Sigmoid colon (tissue), 7 donors: ENCODE data around the gene HPS6. TPM values are rescaled to one million over a fixed set of nuclear protein-coding genes. Genes with fewer than 3 reads are reported as not detected.

Source experiments
- DNase-seq: peaks from one replicate; pipeline ENCODE4 v3.0.0-alpha.2; 2019
- H3K27ac ChIP-seq, 4 donors: fragments of 200-600 bp; sonication (generic); one replicate each; pipeline ENCODE4 v1.5.1; 2016 to 2019; ENCODE audit warnings: mild to moderate bottlenecking in 1 of 4
- H3K27me3 ChIP-seq, 3 donors: fragments of 200-600 bp; sonication (generic); one replicate each; pipeline ENCODE4 v1.5.1; 2019; ENCODE audit warnings: mild to moderate bottlenecking in 1 of 3
- H3K36me3 ChIP-seq, 4 donors: fragments of 200-600 bp; sonication (generic); one replicate each; pipeline ENCODE4 v1.5.1; 2016 to 2019
- H3K4me1 ChIP-seq, 4 donors: fragments of 200-600 bp; sonication (generic); one replicate each; pipeline ENCODE4 v1.5.1; 2017 to 2019
- H3K4me3 ChIP-seq, 4 donors: fragments of 200-600 bp; sonication (generic); one replicate each; pipeline ENCODE4 v1.5.1; 2017 to 2019; ENCODE audit warnings: mild to moderate bottlenecking in 2 of 4, moderate library complexity in 1 of 4
- H3K9me3 ChIP-seq, 4 donors: fragments of 200-600 bp in 3 of 4; sonication (generic) in 3 of 4; one replicate each; pipeline versions ENCODE4 v1.5.1 to v1.6.1; 2013 to 2019
- CTCF ChIP-seq, 4 experiments: fragments of 450-650 bp in 3 of 4; fragments of 200-600 bp in 1 of 4; IDR thresholded peaks; one replicate each; pipeline ENCODE4 v1.5.1; 2016 to 2019; ENCODE audit warnings: antibody characterized with exemption in 4 of 4, mild to moderate bottlenecking in 3 of 4, moderate library complexity in 2 of 4
- EP300 ChIP-seq, 4 donors: sonication (generic); formaldehyde crosslinking; IDR thresholded peaks; one replicate each; pipeline ENCODE4 v1.6.1; 2017; ENCODE audit warnings: antibody characterized with exemption in 4 of 4
- POLR2A ChIP-seq, 2 donors: fragments of 450-650 bp; IDR thresholded peaks; one replicate each; pipeline ENCODE4 v1.6.1; 2016; ENCODE audit warnings: antibody characterized with exemption in 2 of 2, mild to moderate bottlenecking in 2 of 2, moderate library complexity in 2 of 2
- POLR2AphosphoS5 ChIP-seq, 4 donors: sonication (generic); formaldehyde crosslinking; IDR thresholded peaks; one replicate each; pipeline ENCODE4 v1.6.1; 2017; ENCODE audit warnings: antibody characterized with exemption in 4 of 4
- WGBS, 2 donors: extraction: QIAGEN DNeasy Blood & Tissue Kit; methylation state at CpG; one replicate each; pipeline ENCODE4 v1.1.7; 2013; 5-methylcytosine and 5-hydroxymethylcytosine counted together
- intact Hi-C: fragments of 100-400 bp; cut with DNase I; formaldehyde crosslinking; loops from one replicate; pipeline ENCODE4 v1.15.1; 2023
- polyA plus RNA-seq, 3 donors: library from polyadenylated mRNA; stranded (reverse); fragments of 200-250 nt; gene quantifications; one replicate each; pipeline ENCODE4 v1.2.3, GENCODE V29; 2013
- total RNA-seq, 4 donors: library from RNA; depleted of rRNA; stranded (reverse); fragments of >200 nt; gene quantifications; one replicate each; pipeline ENCODE4 v1.1.0, GENCODE V29; 2016
- donor health status: healthy with polysubstance abuse.
- donor health status: Bipolar disorder and iron deficiency.
- donor health status: healthy.

HPS6 gene
- total and polyA plus RNA-seq, 7 donors, result 9.0 to 18.9 (median 13.4) TPM

GRCh38 chr10:102059987-102060386, 5.2 kb upstream of the HPS6 start:
- no peak for DNase-seq
- Histone ChIP-seq H3K27me3 (no peaks in the 10 kb centered on the region), H3K27ac (no peak overlapping the region), H3K4me3 (no peak overlapping the region), H3K4me1 (peaks cover 0 to 10% (median 5%) of the 10 kb centered on the region in 4 donors), H3K9me3 (peaks cover 0 to 2% (median 0%) of the 10 kb centered on the region in 4 donors), H3K36me3 (no peaks in the 10 kb centered on the region)
- no peak for TF ChIP-seq POLR2A (IDR thresholded peaks at IDR 0.05)
- TF ChIP-seq EP300 (IDR thresholded peaks at IDR 0.05), result no peak
- no peak for TF ChIP-seq CTCF (IDR thresholded peaks at IDR 0.05)
- TF ChIP-seq POLR2AphosphoS5 (IDR thresholded peaks at IDR 0.05), result no peak
- intact Hi-C loops, result no loop called here

GRCh38 chr10:102064503-102064867, 664 bp upstream of the HPS6 start:
- no peak for TF ChIP-seq POLR2AphosphoS5 (IDR thresholded peaks at IDR 0.05)
- no peak for TF ChIP-seq CTCF (IDR thresholded peaks at IDR 0.05)
- TF ChIP-seq POLR2A (IDR thresholded peaks at IDR 0.05), result no peak
- TF ChIP-seq EP300 (IDR thresholded peaks at IDR 0.05), result no peak

GRCh38 chr10:102065561-102066398, 631 bp downstream of the HPS6 start:
- peaks cover 0 to 12% (median 7%) of the 10 kb centered on the region in 4 donors for H3K36me3 ChIP-seq
- WGBS, 2 donors, result 4 to 7% methylated on average over 63 of the region's 63 CpGs
- intact Hi-C loops, result loop anchor here (1.0 to 2.0 kb wide), 2 partner anchors 9 to 53 kb away; partner anchors contain the start of gene ARMH3
- no peaks in the 10 kb centered on the region for H3K27me3 ChIP-seq
- peak overlapping the region; percentile 61 to 87 (median 84) for H3K4me3 ChIP-seq
- TF ChIP-seq EP300 (IDR thresholded peaks at IDR 0.05), result no peak
- TF ChIP-seq CTCF (IDR thresholded peaks at IDR 0.05), result no peak
- TF ChIP-seq POLR2A (IDR thresholded peaks at IDR 0.05), result no peak
- no peak for TF ChIP-seq POLR2AphosphoS5 (IDR thresholded peaks at IDR 0.05)
- DNase-seq, result peak; percentile 68
- no peaks in the 10 kb centered on the region for H3K9me3 ChIP-seq
- H3K4me1 ChIP-seq, result peaks cover 0 to 44% (median 33%) of the 10 kb centered on the region in 4 donors
- peak overlapping the region; percentile 90 to 94 (median 93) for H3K27ac ChIP-seq

More at GRCh38 chr10:102064503-102064867, 664 bp upstream of the HPS6 start:
- intact Hi-C loops, result loop anchor here (2.0 kb wide), 1 partner anchor 54 kb away; no protein-coding TSS in a partner anchor
- H3K4me3 ChIP-seq, result peak overlapping the region in 3 of 4 donors; percentile 82 to 87 (median 86)
- peaks cover 0 to 44% (median 33%) of the 10 kb centered on the region in 4 donors for H3K4me1 ChIP-seq
- peak overlapping the region; percentile 90 to 94 (median 93) for H3K27ac ChIP-seq
- H3K27me3 ChIP-seq, result no peaks in the 10 kb centered on the region
- peaks cover 0 to 12% (median 7%) of the 10 kb centered on the region in 4 donors for H3K36me3 ChIP-seq
- no peak for DNase-seq
- 77 to 81% methylated on average over 2 of the region's 2 CpGs for WGBS, 2 donors
- no peaks in the 10 kb centered on the region for H3K9me3 ChIP-seq

GRCh38 chr10:102066399-102067088, 1.4 kb downstream of the HPS6 start:
- DNase-seq, result no peak
- H3K36me3 ChIP-seq, result peaks cover 0 to 12% (median 7%) of the 10 kb centered on the region in 4 donors
- no peaks in the 10 kb centered on the region for H3K27me3 ChIP-seq
- intact Hi-C loops, result no loop called here
- peak overlapping the region; percentile 90 to 94 (median 93) for H3K27ac ChIP-seq
- 60 to 81% methylated on average over 16 of the region's 16 CpGs for WGBS, 2 donors
- H3K4me3 ChIP-seq, result peak overlapping the region; percentile 61 to 87 (median 84)
- peaks cover 0 to 44% (median 33%) of the 10 kb centered on the region in 4 donors for H3K4me1 ChIP-seq
- TF ChIP-seq POLR2AphosphoS5 (IDR thresholded peaks at IDR 0.05) (no peak), POLR2A (IDR thresholded peaks at IDR 0.05) (no peak), EP300 (IDR thresholded peaks at IDR 0.05) (no peak), CTCF (IDR thresholded peaks at IDR 0.05) (no peak)
- H3K9me3 ChIP-seq, result no peaks in the 10 kb centered on the region
